PC-3 (cell line): ENCODE measurements around the gene IL20. TPM values are rescaled to one million over a fixed set of nuclear protein-coding genes. Genes with fewer than 3 reads are reported as not detected.

Experiments used
- ATAC-seq: fragments of 200-7000 bp; cut with Tn5 transposase; 2 replicates; pipeline ENCODE4 v1.9.1; 2020; ENCODE audit warnings: mild to moderate bottlenecking, moderate library complexity
- BruUV-seq: library from RNA; stranded (reverse); fragments of 400-500 nt; replicated peaks from 2 replicates; lab custom pipeline; 2021; lab: Mats Ljungman, UMichigan
- CTCF ChIA-PET: fragments of 300-600 bp; sonication (Branson Sonifier 250); formaldehyde crosslinking; loops from one replicate; lab custom pipeline; 2022; ENCODE audit warnings: antibody characterized with exemption; lab: Charles Lee
- POLR2A ChIA-PET: fragments of 300-600 bp; sonication (Branson Sonifier 250); formaldehyde crosslinking; loops from one replicate; lab custom pipeline; 2022; ENCODE audit warnings: antibody characterized with exemption; ENCODE audit not compliant: unreplicated experiment; lab: Charles Lee
- DNase-seq: peaks from one replicate; pipeline ENCODE4 v3.0.0-alpha.2; 2015
- H2AFZ ChIP-seq: fragments of 300-600 bp; sonication (generic); 2 replicates; pipeline ENCODE4 v1.6.0; 2016; ENCODE audit warnings: antibody characterized with exemption, low read length
- H3F3A ChIP-seq: fragments of 300-600 bp; sonication (generic); one replicate; pipeline ENCODE4 v1.6.0; 2017; ENCODE audit warnings: antibody characterized with exemption, low read length, control low read depth, mild to moderate bottlenecking; ENCODE audit not compliant: unreplicated experiment
- H3K27ac ChIP-seq: fragments of 300-600 bp; sonication (generic); 2 replicates; pipeline ENCODE4 v1.5.1; 2016; ENCODE audit warnings: mild to moderate bottlenecking, low read length
- H3K27me3 ChIP-seq: fragments of 300-600 bp; sonication (generic); 2 replicates; pipeline ENCODE4 v1.6.1; 2016; ENCODE audit warnings: low read length, mixed read lengths
- H3K36me3 ChIP-seq: fragments of 300-600 bp; sonication (generic); 2 replicates; pipeline ENCODE4 v1.6.1; 2016; ENCODE audit warnings: low read depth, mixed run types, low read length, mixed read lengths
- H3K4me1 ChIP-seq: fragments of 300-600 bp; sonication (generic); 2 replicates; pipeline ENCODE4 v1.5.1; 2016; ENCODE audit warnings: low read length; ENCODE audit not compliant: insufficient read depth
- H3K4me2 ChIP-seq: fragments of 300-600 bp; sonication (generic); 2 replicates; pipeline ENCODE4 v1.6.0; 2016; ENCODE audit warnings: low read length
- H3K4me3 ChIP-seq: fragments of 300-600 bp; sonication (generic); 2 replicates; pipeline ENCODE4 v1.5.1; 2016; ENCODE audit warnings: mild to moderate bottlenecking, low read length, mixed read lengths
- H3K79me2 ChIP-seq: fragments of 300-600 bp; sonication (generic); 2 replicates; pipeline ENCODE4 v1.6.1; 2017; ENCODE audit warnings: low read length, mixed read lengths
- H3K9ac ChIP-seq: fragments of 300-600 bp; sonication (generic); 2 replicates; pipeline ENCODE4 v1.6.0; 2016; ENCODE audit warnings: mild to moderate bottlenecking, low read length
- H3K9me2 ChIP-seq: fragments of 300-600 bp; sonication (generic); replicated peaks from 2 replicates; pipeline ENCODE4 v1.6.1; 2016; ENCODE audit warnings: mixed run types, low read length, mixed read lengths
- H3K9me3 ChIP-seq: fragments of 300-600 bp; sonication (generic); 2 replicates; pipeline ENCODE4 v1.6.1; 2016; ENCODE audit warnings: low read length, mixed read lengths
- H4K20me1 ChIP-seq: fragments of 300-600 bp; sonication (generic); 2 replicates; pipeline ENCODE4 v1.6.1; 2016; ENCODE audit warnings: low read length, mixed read lengths
- CTCF ChIP-seq: fragments of 300-600 bp; sonication (generic); conservative IDR thresholded peaks from 2 replicates; pipeline ENCODE4 v1.5.1; 2017; ENCODE audit warnings: antibody characterized with exemption, low read depth, mild to moderate bottlenecking, low read length
- EZH2 ChIP-seq: fragments of 300-600 bp; sonication (generic); IDR thresholded peaks from one replicate; pipeline ENCODE4 v1.6.1; 2017; ENCODE audit warnings: antibody characterized with exemption, mild to moderate bottlenecking, low read length; ENCODE audit not compliant: unreplicated experiment
- EZH2phosphoT487 ChIP-seq: fragments of 300-600 bp; sonication (generic); IDR thresholded peaks from 2 replicates; pipeline ENCODE4 v1.6.1; 2018; ENCODE audit warnings: mild to moderate bottlenecking, antibody characterized with exemption, low read length, borderline replicate concordance
- intact Hi-C: fragments of 100-400 bp; cut with micrococcal nuclease; formaldehyde crosslinking; loops from 2 replicates; pipeline ENCODE4 v1.9.0; 2023
- total RNA-seq: library from RNA; depleted of rRNA; stranded (reverse); fragments of >200 nt; gene quantifications from 2 replicates; pipeline ENCODE4 v1.2.3, GENCODE V29; 2014

IL20 gene
- total RNA-seq, 1 experiment from 2014 or later: not detected

GRCh38 chr1:206860165-206860564, 5.3 kb upstream of the IL20 start:
- CTCF ChIA-PET: no interaction called here
- H3K79me2 ChIP-seq: no peaks in the 10 kb centered on the region
- intact Hi-C loops: no loop called here

GRCh38 chr1:206863266-206863665, 2.2 kb upstream of the IL20 start:
- Histone ChIP-seq H3K9me3 (no peaks in the 10 kb centered on the region), H3K9me2 (no peaks in the 10 kb centered on the region), H3K79me2 (no peaks in the 10 kb centered on the region), H3K4me3 (no peak overlapping the region), H4K20me1 (no peaks in the 10 kb centered on the region), H3K36me3 (no peaks in the 10 kb centered on the region), H2AFZ (no peak overlapping the region), H3K27ac (no peak overlapping the region), H3K4me1 (peaks cover 5% of the 10 kb centered on the region; the same call in 1 of the 2 replicates), H3K9ac (no peak overlapping the region), H3K4me2 (no peak overlapping the region), H3K27me3 (peaks cover 8% of the 10 kb centered on the region; the same call in 1 of the 2 replicates), H3F3A (no peaks in the 10 kb centered on the region)
- intact Hi-C loops: no loop called here
- POLR2A ChIA-PET: interaction anchor here (0.6 kb wide), 1 partner anchor 189 kb away, joined by 4 read pairs; no protein-coding TSS in a partner anchor
- CTCF ChIA-PET: interaction anchor here (0.9 to 1.6 kb wide), 3 partner anchors 49 to 166 kb away, joined by 3 to 9 read pairs (median 3); no protein-coding TSS in a partner anchor
- no peak for ATAC-seq
- no peak for TF ChIP-seq EZH2
- no TSS peak for BruUV-seq
- DNase-seq: no peak

More at GRCh38 chr1:206860165-206860564, 5.3 kb upstream of the IL20 start:
- POLR2A ChIA-PET: no interaction called here
- Histone ChIP-seq H3K4me2 (no peak overlapping the region), H3K9ac (no peak overlapping the region), H2AFZ (no peak overlapping the region), H4K20me1 (no peaks in the 10 kb centered on the region), H3K4me3 (no peak overlapping the region), H3K4me1 (peaks cover 5% of the 10 kb centered on the region; the same call in 1 of the 2 replicates), H3K36me3 (no peaks in the 10 kb centered on the region), H3K9me2 (no peaks in the 10 kb centered on the region), H3K9me3 (no peaks in the 10 kb centered on the region), H3K27ac (no peak overlapping the region), H3F3A (no peaks in the 10 kb centered on the region), H3K27me3 (peaks cover 8% of the 10 kb centered on the region; the same call in 1 of the 2 replicates)
- ATAC-seq (no peak), DNase-seq (no peak)
- no TSS peak for BruUV-seq
- TF ChIP-seq EZH2 (no peak), EZH2phosphoT487 (no peak), CTCF (no peak)

DNA sequence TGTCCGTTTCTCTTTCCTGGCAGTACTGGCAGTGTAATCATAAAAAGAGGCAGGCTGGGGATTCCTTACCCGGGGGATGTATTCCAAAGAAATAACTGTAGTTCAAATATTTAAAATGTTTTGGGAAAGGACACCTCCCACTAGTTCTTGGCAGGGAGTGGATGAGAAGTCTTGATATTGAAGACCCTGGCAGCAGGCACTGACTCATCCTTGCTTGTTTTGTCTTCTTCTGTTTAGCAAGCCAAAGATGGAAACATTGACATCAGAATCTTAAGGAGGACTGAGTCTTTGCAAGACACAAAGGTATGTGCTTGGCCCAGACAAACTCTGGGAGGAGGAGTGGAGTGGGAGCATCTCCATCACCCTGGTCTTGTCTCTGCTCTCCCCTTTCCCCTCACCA, 639 bp downstream of the IL20 start:
- Histone ChIP-seq H3K27ac (no peak overlapping the region), H3K9ac (no peak overlapping the region), H3K36me3 (no peaks in the 10 kb centered on the region), H2AFZ (no peak overlapping the region), H3K9me2 (no peaks in the 10 kb centered on the region), H3K4me3 (no peak overlapping the region), H3K9me3 (no peaks in the 10 kb centered on the region), H3K79me2 (no peaks in the 10 kb centered on the region), H3K4me1 (no peaks in the 10 kb centered on the region), H4K20me1 (no peaks in the 10 kb centered on the region), H3F3A (no peaks in the 10 kb centered on the region), H3K4me2 (no peak overlapping the region), H3K27me3 (peaks cover 8% of the 10 kb centered on the region; the same call in 1 of the 2 replicates)
- ChIA-PET CTCF (interaction anchor here (0.6 kb wide), 1 partner anchor 103 kb away, joined by 5 read pairs; no protein-coding TSS in a partner anchor), POLR2A (no interaction called here)
- intact Hi-C loops: loop anchor here (5.0 kb wide), 1 partner anchor 211 kb away; no protein-coding TSS in a partner anchor
- BruUV-seq: no TSS peak
- ATAC-seq: no peak
- no peak for TF ChIP-seq CTCF
- TF ChIP-seq EZH2: no peak
- no peak for TF ChIP-seq EZH2phosphoT487
- DNase-seq: peak; percentile 21
